Measurements from ENCODE around the gene NCBP1. TPM values are rescaled to one million over a fixed set of nuclear protein-coding genes. Genes with fewer than 3 reads are reported as not detected.

Gene NCBP1
- total and polyA plus RNA-seq, 9 of the 15 experiments (the other 6 are each of a cell fraction or from before 2014, with no cell fraction given) = 29.4 to 69.7 (median 57.5) TPM

GRCh38 chr9:97675655-97676054 is 42.0 kb downstream of the NCBP1 start:
- Histone ChIP-seq H4K20me1 (replicated peaks; ENCODE audit: control insufficient read depth, insufficient read depth, low read length) (no peaks in the 10 kb centered on the region), H3K4me3 (no peak overlapping the region), H3K27ac (ENCODE audit: extremely low read depth, low read depth, low read length) (no peak overlapping the region), H3K9me3 (replicated peaks; ENCODE audit: control insufficient read depth, insufficient read depth, low read depth, low read length) (no peaks in the 10 kb centered on the region), H3K4me2 (ENCODE audit: insufficient read depth, low read length) (no peak overlapping the region), H3K4me1 (replicated peaks in 1 of 2; ENCODE audit: control insufficient read depth in 2 of 2, insufficient read depth in 2 of 2, low read length in 2 of 2) (no peaks in the 10 kb centered on the region), H3K9ac (ENCODE audit: insufficient read depth in 1 of 2, low read depth in 2 of 2, low read length in 2 of 2) (no peak overlapping the region), H3K9me1 (ENCODE audit: control insufficient read depth, insufficient read depth, low read length) (no peaks in the 10 kb centered on the region), H3K27me3 (ENCODE audit: control insufficient read depth in 2 of 2, insufficient read depth in 2 of 2, low read length in 2 of 2) (no peaks in the 10 kb centered on the region), H3K79me2 (ENCODE audit: control insufficient read depth, insufficient read depth, low read length) (no peaks in the 10 kb centered on the region), H2AFZ (ENCODE audit: low read depth, low read length) (no peak overlapping the region), H3K36me3 (ENCODE audit: control insufficient read depth, insufficient read depth, low read length) (peaks cover 94% of the 10 kb centered on the region)
- no peak for FAIRE-seq
- ChIA-PET CTCF (ENCODE audit: low intra/inter-chr PET ratio) (interaction anchor here (0.6 kb wide), 1 partner anchor 480 kb away, joined by 5 read pairs; no protein-coding TSS in a partner anchor), POLR2A (interaction anchor here (1.0 to 1.3 kb wide), 2 partner anchors 9 to 21 kb away, joined by 3 to 5 read pairs; no protein-coding TSS in a partner anchor)
- WGBS (ENCODE audit: insufficient coverage, low coverage, missing lambda C conversion rate) = 77% methylated on average over 3 of the region's 3 CpGs
- intact Hi-C loops (cut with micrococcal nuclease) (no loop called here), in situ Hi-C loops (cut with MboI) (no loop called here)
- no peak for DNase-seq (ENCODE audit: extremely low read depth in 1 of 4, low spot score in 3 of 4)
- no peak for ATAC-seq
- no TSS peak for BruUV-seq (replicated peaks)
- no peak for TF ChIP-seq MBD1 (CRISPR knock-in tag; IDR thresholded peaks at IDR 0.05)
- no peak for TF ChIP-seq GABPA (tag; conservative IDR thresholded peaks at IDR 0.05; ENCODE audit: low read depth)
- TF ChIP-seq TRIM25 (IDR thresholded peaks at IDR 0.05; ENCODE audit: borderline replicate concordance) = no peak
- TF ChIP-seq SREBF2 (CRISPR knock-in tag; IDR thresholded peaks at IDR 0.05) = no peak
- no peak for TF ChIP-seq BDP1 (IDR thresholded peaks at IDR 0.05; ENCODE audit: insufficient read depth, insufficient read length)
- no peak for TF ChIP-seq ZNF354B (CRISPR knock-in tag; IDR thresholded peaks at IDR 0.05)
- TF ChIP-seq LARP7 (IDR thresholded peaks at IDR 0.05) = no peak
- TF ChIP-seq CCNT2 (IDR thresholded peaks at IDR 0.05; ENCODE audit: borderline replicate concordance, extremely low read depth, insufficient read length, low read depth, low read length) = no peak
- TF ChIP-seq CHAMP1 (IDR thresholded peaks at IDR 0.05) = no peak
- TF ChIP-seq KLF1 (tag; IDR thresholded peaks at IDR 0.05) = no peak
- no peak for TF ChIP-seq SUPT5H (IDR thresholded peaks at IDR 0.05)
- TF ChIP-seq CEBPG (CRISPR knock-in tag; IDR thresholded peaks at IDR 0.05) = no peak
- TF ChIP-seq CEBPG (tag; conservative IDR thresholded peaks at IDR 0.05 in 1 of 2, IDR thresholded peaks at IDR 0.05 in 1 of 2) = no peak
- TF ChIP-seq IRF1 (CRISPR knock-in tag; IDR thresholded peaks at IDR 0.05; ENCODE audit: borderline replicate concordance) = no peak
